HL-60 (cell line): ENCODE measurements around the gene SNX1.

ENCODE experiments used
- DNase-seq, 2 experiments: peaks; one replicate each; pipeline ENCODE4 v3.0.0-alpha.2; 2010 to 2020; ENCODE audit warnings: low read depth in 1 of 2, low spot score in 1 of 2
- H3K27ac ChIP-seq: fragments of 250-450 bp; sonication (Bioruptor Pico); replicated peaks from 2 replicates; pipeline ENCODE4 v1.5.1; 2020; ENCODE audit warnings: mild to moderate bottlenecking, moderate library complexity
- H3K27me3 ChIP-seq: fragments of 250-450 bp; sonication (Bioruptor Pico); 2 replicates; pipeline ENCODE4 v1.5.1; 2021; ENCODE audit warnings: mild to moderate bottlenecking, moderate library complexity; ENCODE audit not compliant: insufficient read depth, poor library complexity, severe bottlenecking
- H3K4me3 ChIP-seq: replicated peaks from 2 replicates; pipeline ENCODE4 v1.5.1; 2011; ENCODE audit warnings: mild to moderate bottlenecking, control low read depth, low read length; ENCODE audit not compliant: insufficient read depth
- CTCF ChIP-seq: IDR thresholded peaks from one replicate; pipeline ENCODE4 v1.5.1; 2011; ENCODE audit warnings: low read length, control low read depth, inconsistent platforms; ENCODE audit not compliant: insufficient read depth
- GABPA ChIP-seq: IDR thresholded peaks from 2 replicates; pipeline ENCODE4 v1.6.1; 2012; ENCODE audit warnings: low read depth
- POLR2AphosphoS5 ChIP-seq: IDR thresholded peaks from 2 replicates; pipeline ENCODE4 v1.6.1; 2012; ENCODE audit warnings: low read depth
- REST ChIP-seq: IDR thresholded peaks from 2 replicates; pipeline ENCODE4 v1.6.1; 2012; ENCODE audit warnings: low read depth; ENCODE audit not compliant: insufficient replicate concordance
- SPI1 ChIP-seq: IDR thresholded peaks from 2 replicates; pipeline ENCODE4 v1.6.1; 2012; ENCODE audit warnings: low read depth, mild to moderate bottlenecking, borderline replicate concordance

The SNX1 gene

GRCh38 chr15:64050281-64051092, 45.3 kb upstream of the SNX1 start:
- no peak for TF ChIP-seq POLR2AphosphoS5
- no peak for TF ChIP-seq CTCF
- TF ChIP-seq SPI1 = no peak
- no peak for TF ChIP-seq GABPA
- TF ChIP-seq REST = no peak
- no peak for DNase-seq
- no peaks in the 10 kb centered on the region for H3K27me3 ChIP-seq
- H3K27ac ChIP-seq = no peak overlapping the region
- H3K4me3 ChIP-seq = no peak overlapping the region

DNA sequence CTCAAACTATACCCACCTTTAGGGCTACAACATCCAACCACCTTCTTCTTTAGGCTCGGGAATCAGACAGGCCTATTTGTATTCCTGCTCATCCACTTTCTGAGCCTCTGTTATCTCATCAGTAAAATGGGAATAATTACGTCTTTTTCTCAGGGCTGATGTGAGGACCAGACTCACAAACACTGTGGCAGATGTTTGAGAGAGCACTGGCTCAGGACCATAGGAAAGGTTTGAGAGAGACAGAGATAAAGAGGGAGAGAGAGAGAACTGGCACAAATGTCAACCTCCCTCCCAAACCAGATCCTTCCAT, 44.7 kb upstream of the SNX1 start:
- no peak overlapping the region for H3K27ac ChIP-seq
- no peaks in the 10 kb centered on the region for H3K27me3 ChIP-seq
- TF ChIP-seq POLR2AphosphoS5 = no peak
- no peak for TF ChIP-seq REST
- TF ChIP-seq CTCF = no peak
- no peak for DNase-seq
- no peak overlapping the region for H3K4me3 ChIP-seq

GRCh38 chr15:64051407-64052259, 44.1 kb upstream of the SNX1 start:
- TF ChIP-seq SPI1 (no peak), POLR2AphosphoS5 (no peak), GABPA (no peak), CTCF (no peak), REST (no peak)
- Histone ChIP-seq H3K27me3 (no peaks in the 10 kb centered on the region), H3K27ac (no peak overlapping the region), H3K4me3 (no peak overlapping the region)
- DNase-seq = no peak
